Measurements from ENCODE around the gene BSPRY. TPM values are rescaled to one million over a fixed set of nuclear protein-coding genes. Genes with fewer than 3 reads are reported as not detected.
"Not testable (repeated sequence)": the region's sequence is repeated elsewhere in the genome, so short reads cannot be mapped to it uniquely, and the experiment has no call there.

Gene BSPRY
- total and polyA plus RNA-seq, 2 donors (not counting 1 experiment from before 2014, with no cell fraction given), result not detected

DNA sequence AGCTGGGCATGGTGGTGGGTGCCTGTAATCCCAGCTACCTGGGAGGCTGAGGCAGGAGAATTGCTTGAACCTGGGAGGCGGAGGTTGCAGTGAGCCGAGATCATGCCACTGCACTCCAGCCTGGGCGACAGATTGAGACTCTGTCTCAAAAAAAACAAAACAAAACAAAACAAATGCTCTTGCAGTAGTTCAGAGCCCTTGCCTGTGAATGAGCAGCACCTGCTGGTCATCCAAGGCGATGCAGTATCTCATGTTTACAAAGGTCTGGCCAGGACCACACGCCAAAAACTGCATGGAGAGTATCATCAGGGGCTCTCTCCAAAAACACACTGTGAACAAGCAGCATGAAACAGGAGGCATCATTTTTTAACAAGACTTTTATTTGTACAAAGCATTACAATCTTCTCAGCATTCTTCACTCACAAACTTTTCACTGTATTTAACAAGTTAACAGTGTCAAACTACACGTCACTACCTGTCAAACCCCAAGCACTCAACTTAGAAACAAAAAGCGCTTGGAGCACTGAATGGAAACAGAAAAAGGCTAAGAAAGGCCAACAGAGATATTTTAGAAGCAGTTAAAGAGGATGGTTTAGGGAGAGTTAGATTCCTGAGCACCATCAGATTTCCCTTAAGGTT lies 57.7 kb downstream of the BSPRY start:
- H3K36me3 ChIP-seq (ENCODE audit: control insufficient read depth, insufficient read depth, low read length); H3K9me3 ChIP-seq (ENCODE audit: control insufficient read depth, insufficient read depth, low read depth, low read length); H3K27ac ChIP-seq (ENCODE audit: insufficient read depth, low read length); H3K27me3 ChIP-seq (ENCODE audit: control insufficient read depth, insufficient read depth, low read length); H3K4me3 ChIP-seq (replicated peaks in 1 of 4; ENCODE audit: control extremely low read depth in 1 of 4, insufficient read depth in 1 of 4, low read depth in 3 of 4, low read length in 4 of 4); H3K4me1 ChIP-seq (ENCODE audit: control insufficient read depth, extremely low read depth, insufficient read depth, low read length); H2AFZ ChIP-seq (ENCODE audit: low read length); H4K20me1 ChIP-seq (ENCODE audit: control insufficient read depth, extremely low read depth, insufficient read depth, low read length); H3K4me2 ChIP-seq (ENCODE audit: extremely low read depth, insufficient read depth, low read length); H3K9ac ChIP-seq (ENCODE audit: insufficient read depth, low read length): not testable (repeated sequence)
- peaks cover 19% of the 10 kb centered on the region for H3K79me2 ChIP-seq (ENCODE audit: control insufficient read depth, insufficient read depth, low read length)
- TF ChIP-seq, protein P1, sequence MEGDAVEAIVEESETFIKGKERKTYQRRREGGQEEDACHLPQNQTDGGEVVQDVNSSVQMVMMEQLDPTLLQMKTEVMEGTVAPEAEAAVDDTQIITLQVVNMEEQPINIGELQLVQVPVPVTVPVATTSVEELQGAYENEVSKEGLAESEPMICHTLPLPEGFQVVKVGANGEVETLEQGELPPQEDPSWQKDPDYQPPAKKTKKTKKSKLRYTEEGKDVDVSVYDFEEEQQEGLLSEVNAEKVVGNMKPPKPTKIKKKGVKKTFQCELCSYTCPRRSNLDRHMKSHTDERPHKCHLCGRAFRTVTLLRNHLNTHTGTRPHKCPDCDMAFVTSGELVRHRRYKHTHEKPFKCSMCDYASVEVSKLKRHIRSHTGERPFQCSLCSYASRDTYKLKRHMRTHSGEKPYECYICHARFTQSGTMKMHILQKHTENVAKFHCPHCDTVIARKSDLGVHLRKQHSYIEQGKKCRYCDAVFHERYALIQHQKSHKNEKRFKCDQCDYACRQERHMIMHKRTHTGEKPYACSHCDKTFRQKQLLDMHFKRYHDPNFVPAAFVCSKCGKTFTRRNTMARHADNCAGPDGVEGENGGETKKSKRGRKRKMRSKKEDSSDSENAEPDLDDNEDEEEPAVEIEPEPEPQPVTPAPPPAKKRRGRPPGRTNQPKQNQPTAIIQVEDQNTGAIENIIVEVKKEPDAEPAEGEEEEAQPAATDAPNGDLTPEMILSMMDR (conservative IDR thresholded peaks at IDR 0.05 in 1 of 2, IDR thresholded peaks at IDR 0.05 in 1 of 2; ENCODE audit: low read depth in 1 of 2, low read length in 2 of 2), result peak; percentile 86 to 87
- DNase-seq (ENCODE audit: low read depth in 2 of 2), result peak; percentile 65 to 79

GRCh38 chr9:113409481-113409880 lies 60.1 kb downstream of the BSPRY start:
- H3K27ac ChIP-seq (ENCODE audit: insufficient read depth, low read length), result peak overlapping the region; percentile 99
- H3K36me3 ChIP-seq (ENCODE audit: control insufficient read depth, insufficient read depth, low read length), result peaks cover 2% of the 10 kb centered on the region
- peak overlapping the region; percentile 87 to 98 (median 96) for H3K4me3 ChIP-seq (replicated peaks in 1 of 4; ENCODE audit: control extremely low read depth in 1 of 4, insufficient read depth in 1 of 4, low read depth in 3 of 4, low read length in 4 of 4)
- peaks cover 4% of the 10 kb centered on the region for H3K4me1 ChIP-seq (ENCODE audit: control insufficient read depth, extremely low read depth, insufficient read depth, low read length)
- no peaks in the 10 kb centered on the region for H4K20me1 ChIP-seq (ENCODE audit: control insufficient read depth, extremely low read depth, insufficient read depth, low read length)
- H3K9ac ChIP-seq (ENCODE audit: insufficient read depth, low read length), result peak overlapping the region; percentile 98
- TF ChIP-seq, protein P1 (conservative IDR thresholded peaks at IDR 0.05 in 1 of 2, IDR thresholded peaks at IDR 0.05 in 1 of 2; ENCODE audit: low read depth in 1 of 2, low read length in 2 of 2), result no peak
- no peak for TF ChIP-seq EZH2 (IDR thresholded peaks at IDR 0.05; ENCODE audit: low read length, missing control alignments)
- H3K79me2 ChIP-seq (ENCODE audit: control insufficient read depth, insufficient read depth, low read length), result peaks cover 19% of the 10 kb centered on the region
- DNase-seq (ENCODE audit: low read depth in 2 of 2), result peak in 1 of 2 donors; percentile 4
- no peaks in the 10 kb centered on the region for H3K9me3 ChIP-seq (ENCODE audit: control insufficient read depth, insufficient read depth, low read depth, low read length)
- H3K4me2 ChIP-seq (ENCODE audit: extremely low read depth, insufficient read depth, low read length), result peak overlapping the region; percentile 100
- no peaks in the 10 kb centered on the region for H3K27me3 ChIP-seq (ENCODE audit: control insufficient read depth, insufficient read depth, low read length)
- H2AFZ ChIP-seq (ENCODE audit: low read length), result no peak overlapping the region

DNA sequence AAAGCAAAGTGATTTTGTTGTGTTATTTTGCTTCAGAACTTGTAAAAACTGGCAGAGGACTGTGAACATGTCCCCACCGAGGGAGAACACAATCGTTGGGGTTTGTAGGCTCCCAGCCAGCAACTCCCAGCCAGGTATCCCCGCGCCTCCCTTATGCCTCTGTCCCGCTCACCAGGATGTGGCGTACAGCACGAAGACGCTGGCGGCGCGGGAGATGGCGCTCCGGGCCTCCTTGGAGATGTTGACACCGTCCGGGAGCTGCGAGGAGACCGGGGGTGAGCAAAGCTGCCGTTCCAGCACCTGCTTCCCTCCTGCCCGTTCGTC lies 60.5 kb downstream of the BSPRY start:
- H3K4me2 ChIP-seq (ENCODE audit: extremely low read depth, insufficient read depth, low read length), result peak overlapping the region; percentile 100
- H3K27me3 ChIP-seq (ENCODE audit: control insufficient read depth, insufficient read depth, low read length), result no peaks in the 10 kb centered on the region
- peaks cover 2% of the 10 kb centered on the region for H3K36me3 ChIP-seq (ENCODE audit: control insufficient read depth, insufficient read depth, low read length)
- H3K27ac ChIP-seq (ENCODE audit: insufficient read depth, low read length), result peak overlapping the region; percentile 99
- H3K4me3 ChIP-seq (replicated peaks in 1 of 4; ENCODE audit: control extremely low read depth in 1 of 4, insufficient read depth in 1 of 4, low read depth in 3 of 4, low read length in 4 of 4), result peak overlapping the region; percentile 87 to 98 (median 96)
- peak overlapping the region; percentile 92 for H2AFZ ChIP-seq (ENCODE audit: low read length)
- TF ChIP-seq, protein P1 (conservative IDR thresholded peaks at IDR 0.05 in 1 of 2, IDR thresholded peaks at IDR 0.05 in 1 of 2; ENCODE audit: low read depth in 1 of 2, low read length in 2 of 2), result no peak
- TF ChIP-seq EZH2 (IDR thresholded peaks at IDR 0.05; ENCODE audit: low read length, missing control alignments), result no peak
- H3K4me1 ChIP-seq (ENCODE audit: control insufficient read depth, extremely low read depth, insufficient read depth, low read length), result peaks cover 4% of the 10 kb centered on the region
- no peaks in the 10 kb centered on the region for H3K9me3 ChIP-seq (ENCODE audit: control insufficient read depth, insufficient read depth, low read depth, low read length)
- DNase-seq (ENCODE audit: low read depth in 2 of 2), result no peak
- H3K79me2 ChIP-seq (ENCODE audit: control insufficient read depth, insufficient read depth, low read length), result peaks cover 19% of the 10 kb centered on the region
- no peaks in the 10 kb centered on the region for H4K20me1 ChIP-seq (ENCODE audit: control insufficient read depth, extremely low read depth, insufficient read depth, low read length)
- peak overlapping the region; percentile 98 for H3K9ac ChIP-seq (ENCODE audit: insufficient read depth, low read length)
